ENCODE data around the gene PLCD1. TPM values are rescaled to one million over a fixed set of nuclear protein-coding genes. Genes with fewer than 3 reads are reported as not detected.
"Not testable (repeated sequence)": the region's sequence is repeated elsewhere in the genome, so short reads cannot be mapped to it uniquely, and the experiment has no call there.

Gene PLCD1
- total RNA-seq (2014; rRNA removed; shearing (Covaris generic)): 7.6 and 9.6 TPM in 2 replicates

DNA sequence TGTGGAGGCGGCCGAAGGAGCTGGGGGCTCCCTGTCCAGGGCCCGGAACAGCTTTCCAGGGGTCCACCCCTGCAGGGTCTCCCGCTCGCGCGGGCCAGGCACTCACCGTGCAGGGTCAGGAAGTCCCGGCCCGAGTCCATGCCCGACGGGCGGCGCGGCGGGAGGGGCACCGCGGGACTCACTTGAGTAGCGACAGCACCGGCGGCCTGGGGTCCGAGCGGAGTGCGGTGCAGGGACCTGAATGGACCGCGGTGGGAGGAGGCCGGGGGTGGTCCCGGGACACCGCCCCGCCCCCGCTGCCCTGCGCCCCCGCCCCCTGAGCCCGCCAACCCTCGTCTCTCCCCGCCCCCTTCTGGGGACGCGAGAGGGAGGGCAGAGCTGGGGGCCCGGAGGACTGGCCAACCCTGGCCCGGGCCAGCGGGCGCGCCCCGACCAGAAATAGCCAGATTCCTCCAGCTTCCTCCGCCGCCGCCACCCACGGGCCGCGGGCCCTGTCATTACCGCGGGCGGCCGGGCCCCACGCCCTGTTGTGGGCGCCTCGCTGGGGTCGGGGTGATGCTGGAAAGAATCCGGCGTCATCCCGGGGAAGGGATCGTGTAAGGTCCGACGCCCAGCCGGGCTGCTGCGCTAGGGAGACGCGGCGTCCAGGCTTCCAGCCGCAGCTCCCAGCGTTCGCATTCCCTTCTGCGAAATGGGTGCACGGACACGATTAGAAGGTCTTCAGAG, at the start of gene PLCD1:
Gene PLCD1, minus strand, starts transcription at position 243 of the 726 bp plus-strand sequence. Its CDS starts 103 bp downstream, at position 140.
- DNase-seq (ENCODE audit: low spot score): no peak

- not testable (repeated sequence) for DNase-seq (ENCODE audit: low spot score)
Measured at GRCh38 chr3:38077073-38077472, 47.6 kb upstream of the PLCD1 start.

- no peak for DNase-seq (ENCODE audit: low spot score)
Measured at GRCh38 chr3:38070013-38070412, 40.6 kb upstream of the PLCD1 start.

GRCh38 chr3:38067508-38068233, 38.2 kb upstream of the PLCD1 start:
- DNase-seq (ENCODE audit: low spot score): no peak

- not testable (repeated sequence) for DNase-seq (ENCODE audit: low spot score)
Measured at GRCh38 chr3:38064453-38064852, 35.0 kb upstream of the PLCD1 start.

DNA sequence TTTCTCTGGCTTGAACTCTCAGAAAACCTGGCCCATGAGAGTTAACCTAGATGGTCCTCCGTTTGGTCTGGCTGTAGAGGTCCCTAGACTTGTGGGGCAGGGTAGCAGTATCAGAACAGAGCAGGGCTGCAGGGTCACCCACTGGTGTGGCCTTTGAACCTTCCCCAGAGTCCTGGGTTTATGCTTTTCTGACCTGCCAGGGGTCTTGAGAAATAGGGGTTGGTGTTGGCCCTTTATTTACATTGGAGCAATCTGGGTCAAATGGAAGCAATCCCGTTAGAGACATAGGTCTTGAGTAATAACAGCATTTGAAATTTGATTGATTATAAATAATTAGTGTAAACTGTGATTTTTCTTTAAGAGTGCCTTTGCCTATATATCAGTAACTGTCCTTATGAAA, 33.4 kb upstream of the PLCD1 start:
- DNase-seq (ENCODE audit: low spot score): no peak

DNA sequence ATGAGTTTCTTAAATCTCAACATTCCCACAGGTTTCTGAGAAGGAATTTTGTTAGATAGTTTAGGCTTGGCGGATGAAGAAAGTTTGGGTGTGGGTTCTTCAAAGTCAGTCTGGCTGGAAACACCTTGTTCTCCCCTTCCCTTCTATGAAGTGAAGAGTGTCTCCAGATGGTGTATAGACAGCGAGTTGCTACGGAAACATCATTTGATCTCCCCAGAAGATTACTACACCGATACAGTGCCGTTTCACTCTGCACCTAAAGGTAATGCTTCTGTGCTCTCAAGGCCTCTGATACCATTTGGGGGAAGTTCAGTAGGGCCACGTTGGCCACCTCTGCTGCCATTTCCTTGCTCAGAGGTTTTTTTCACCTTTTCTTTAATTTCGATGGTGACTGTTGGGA, 30.1 kb upstream of the PLCD1 start:
- no peak for DNase-seq (ENCODE audit: low spot score)

GRCh38 chr3:38059148-38059547, 29.7 kb upstream of the PLCD1 start:
- DNase-seq (ENCODE audit: low spot score): no peak

GRCh38 chr3:38054499-38055001, 25.1 kb upstream of the PLCD1 start:
- DNase-seq (ENCODE audit: low spot score): no peak

DNA sequence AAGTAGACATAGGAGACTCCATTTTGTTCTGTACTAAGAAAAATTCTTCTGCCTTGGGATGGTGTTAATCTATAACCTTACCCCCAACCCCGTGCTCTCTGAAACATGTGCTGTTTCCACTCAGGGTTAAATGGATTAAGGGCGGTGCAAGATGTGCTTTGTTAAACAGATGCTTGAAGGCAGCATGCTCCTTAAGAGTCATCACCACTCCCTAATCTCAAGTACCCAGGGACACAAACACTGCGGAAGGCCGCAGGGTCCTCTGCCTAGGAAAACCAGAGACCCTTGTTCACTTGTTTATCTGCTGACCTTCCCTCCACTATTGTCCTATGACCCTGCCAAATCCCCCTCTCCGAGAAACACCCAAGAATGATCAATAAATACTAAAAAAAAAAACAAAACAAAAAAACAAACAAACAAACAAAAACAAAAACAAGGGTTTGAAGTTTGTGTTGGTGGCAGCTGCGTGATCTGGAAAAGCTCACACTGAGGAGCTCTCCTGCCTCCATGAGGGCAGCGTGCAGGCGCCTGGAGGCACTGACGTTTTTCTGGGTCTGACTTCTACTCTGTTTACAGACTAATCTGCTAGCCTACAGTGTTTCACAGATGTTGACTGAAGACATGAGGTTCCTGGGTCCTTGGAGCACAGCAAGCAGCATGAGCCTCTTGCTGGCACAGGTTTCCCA, 24.5 kb upstream of the PLCD1 start:
- DNase-seq (ENCODE audit: low spot score): not testable (repeated sequence)

DNA sequence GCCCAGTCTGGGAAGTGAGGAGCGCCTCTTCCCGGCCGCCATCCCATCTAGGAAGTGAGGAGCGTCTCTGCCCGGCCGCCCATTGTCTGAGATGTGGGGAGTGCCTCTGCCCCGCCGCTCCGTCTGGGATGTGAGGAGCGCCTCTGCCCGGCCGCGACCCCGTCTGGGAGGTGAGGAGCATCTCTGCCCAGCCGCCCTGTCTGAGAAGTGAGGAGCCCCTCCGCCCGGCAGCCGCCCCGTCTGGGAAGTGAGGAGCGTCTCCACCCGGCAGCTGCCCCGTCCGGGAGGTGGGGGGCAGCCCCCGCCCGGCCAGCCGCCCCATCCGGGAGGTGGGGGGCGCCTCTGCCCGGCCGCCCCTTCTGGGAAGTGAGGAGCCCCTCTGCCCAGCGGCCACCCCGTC, 23.8 kb upstream of the PLCD1 start:
- not testable (repeated sequence) for DNase-seq (ENCODE audit: low spot score)

DNA sequence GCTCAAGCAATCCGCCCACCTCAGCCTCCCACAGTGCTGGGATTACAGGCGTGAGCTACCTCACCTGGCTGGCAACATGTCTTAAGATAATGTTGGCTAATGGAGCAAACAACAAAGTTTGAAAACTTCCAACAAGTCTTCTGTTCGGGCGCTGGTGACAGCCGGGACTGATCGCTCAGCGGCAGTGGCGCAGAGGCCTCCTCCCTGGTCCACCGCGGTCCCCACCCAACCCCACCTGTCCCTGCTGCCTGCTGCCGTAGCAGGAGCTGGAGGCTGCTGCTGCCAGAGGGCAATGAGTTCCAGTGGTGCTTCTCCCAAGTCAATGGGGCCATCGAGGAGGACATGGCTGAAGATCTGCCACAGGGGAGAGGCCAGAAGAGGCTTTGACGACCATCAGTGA, 21.7 kb upstream of the PLCD1 start:
- no peak for DNase-seq (ENCODE audit: low spot score)

DNA sequence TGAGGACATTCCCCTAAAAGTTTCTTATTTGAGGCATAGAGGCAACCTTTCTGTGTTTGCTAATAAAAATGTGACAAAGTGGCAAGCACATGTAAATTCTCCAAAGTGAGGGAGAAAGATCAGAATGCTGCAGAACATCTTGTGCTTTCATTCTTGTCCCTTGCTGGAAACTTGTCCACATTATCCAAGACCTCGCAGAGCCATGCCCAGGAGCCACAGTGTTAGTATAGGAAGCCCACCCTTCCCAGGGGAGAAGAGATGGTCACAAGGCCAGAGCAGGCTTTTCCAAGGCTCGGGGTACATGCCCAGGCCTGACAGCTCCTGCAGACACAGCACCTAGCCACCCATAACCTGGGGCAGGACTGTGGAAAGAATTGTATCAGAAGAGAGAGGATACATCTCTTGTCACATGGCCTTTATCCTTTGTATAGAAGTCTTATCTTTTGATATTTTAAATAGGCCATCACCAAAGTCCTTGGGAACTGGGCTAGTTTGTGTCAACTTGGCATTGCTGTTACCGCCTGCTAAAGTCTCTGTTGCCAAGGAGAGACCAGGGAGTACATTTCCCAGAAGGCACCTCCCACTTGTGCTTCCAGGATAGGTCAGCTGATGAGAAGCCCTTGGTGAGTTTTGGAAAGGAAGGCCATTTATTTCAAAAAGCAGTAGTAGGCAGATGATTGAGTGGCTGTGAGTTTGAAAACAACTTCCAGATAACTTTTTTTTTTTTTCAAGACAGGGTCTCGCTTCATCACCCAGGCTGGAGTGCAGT, 20.1 kb upstream of the PLCD1 start:
- no peak for DNase-seq (ENCODE audit: low spot score)

GRCh38 chr3:38047896-38048295, 18.5 kb upstream of the PLCD1 start:
- no peak for DNase-seq (ENCODE audit: low spot score)

DNA sequence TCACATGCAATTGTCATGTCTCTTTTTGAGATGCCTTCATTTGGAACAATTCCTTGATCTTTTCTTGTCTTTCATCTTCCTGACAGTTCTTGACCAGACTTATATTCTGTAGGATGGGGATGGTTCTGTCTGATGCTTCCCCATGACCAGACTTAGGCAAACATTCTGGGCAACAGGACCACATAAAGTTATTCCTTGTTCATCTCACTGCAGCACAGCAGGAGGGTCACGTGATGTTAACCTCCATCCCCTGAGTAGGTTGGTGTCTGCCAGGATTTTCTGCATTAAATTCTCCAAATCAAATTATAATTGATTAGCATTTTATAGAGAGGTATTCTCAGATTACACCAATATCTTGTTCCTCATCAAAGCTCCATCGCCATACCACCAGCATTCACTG, 17.4 kb upstream of the PLCD1 start:
- no peak for DNase-seq (ENCODE audit: low spot score)

DNA sequence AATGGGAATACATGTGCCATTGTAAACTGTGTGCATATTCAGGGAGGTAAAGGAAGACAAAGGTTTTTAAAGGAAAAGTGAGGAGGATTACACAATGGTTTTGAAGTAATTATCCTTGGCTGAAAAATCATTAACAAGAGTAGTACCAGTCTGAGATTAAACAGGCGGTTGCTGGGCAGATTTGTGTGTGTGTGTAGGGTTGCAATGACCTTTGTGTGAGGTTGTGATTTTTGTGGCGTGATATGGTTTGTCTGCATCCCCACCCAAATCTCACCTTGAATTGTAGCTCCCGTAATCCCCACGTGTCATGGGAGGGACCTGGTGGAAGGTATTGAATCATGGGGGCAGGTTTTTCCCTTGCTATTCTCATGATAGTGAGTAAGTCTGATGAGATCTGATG, 16.6 kb upstream of the PLCD1 start:
- no peak for DNase-seq (ENCODE audit: low spot score)

DNA sequence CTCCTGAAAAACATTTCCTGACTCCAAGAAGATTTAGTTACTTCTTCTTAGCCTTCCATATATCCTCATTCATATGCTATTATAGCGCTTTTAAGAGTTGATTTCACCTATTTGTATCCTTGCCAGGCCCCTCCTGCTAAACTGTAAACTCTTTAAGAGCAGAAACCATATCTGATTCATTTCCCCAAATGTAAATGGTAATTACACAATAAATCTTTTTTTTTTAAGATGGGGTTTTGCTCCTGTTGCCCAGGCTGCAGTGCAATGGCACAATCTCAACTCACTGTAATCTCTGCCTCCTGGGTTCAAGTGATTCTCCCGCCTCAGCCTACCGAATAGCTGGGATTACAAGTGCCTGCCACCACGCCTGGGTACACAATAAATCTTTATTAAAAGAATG, 14.0 kb upstream of the PLCD1 start:
- DNase-seq (ENCODE audit: low spot score): no peak

GRCh38 chr3:38040401-38040800, 11.0 kb upstream of the PLCD1 start:
- DNase-seq (ENCODE audit: low spot score): no peak

GRCh38 chr3:38039899-38040261, 10.4 kb upstream of the PLCD1 start:
- DNase-seq (ENCODE audit: low spot score): no peak

DNA sequence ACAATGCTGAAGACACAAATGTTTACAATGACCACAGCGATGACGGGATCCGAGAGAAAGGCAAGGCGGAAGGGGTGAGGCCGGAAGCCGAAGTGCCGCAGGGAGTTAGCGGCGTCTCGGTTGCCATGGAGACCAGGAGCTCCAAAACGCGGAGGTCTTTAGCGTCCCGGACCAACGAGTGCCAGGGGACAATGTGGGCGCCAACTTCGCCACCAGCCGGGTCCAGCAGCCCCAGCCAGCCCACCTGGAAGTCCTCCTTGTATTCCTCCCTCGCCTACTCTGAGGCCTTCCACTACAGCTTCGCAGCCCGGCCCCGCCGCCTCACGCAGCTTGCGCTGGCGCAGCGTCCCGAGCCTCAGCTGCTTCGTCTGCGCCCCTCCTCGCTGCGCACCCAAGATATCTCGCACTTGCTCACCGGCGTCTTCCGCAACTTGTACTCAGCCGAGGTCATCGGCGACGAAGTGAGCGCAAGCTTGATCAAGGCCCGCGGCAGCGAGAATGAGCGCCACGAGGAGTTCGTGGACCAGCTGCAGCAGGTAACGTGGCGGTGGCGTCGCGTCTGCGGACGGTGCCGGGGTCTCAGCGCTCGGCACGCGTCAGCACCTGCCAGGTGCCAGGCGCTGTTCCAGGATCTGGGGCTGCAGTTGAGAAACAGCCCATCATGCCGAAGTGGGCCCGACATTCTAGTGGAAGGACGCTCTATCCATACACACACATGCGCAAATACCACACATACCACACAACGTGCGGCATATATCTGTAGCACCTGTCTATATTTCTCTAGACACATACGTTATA, 9.9 kb upstream of the PLCD1 start, which contains the start of gene DLEC1:
Gene DLEC1, plus strand, starts transcription at position 108 of the 798 bp plus-strand sequence. Its CDS starts 18 bp downstream, at position 126.
- DNase-seq (ENCODE audit: low spot score): no peak

All from HT-29 (cell line).